Liver (tissue), 3 donors: ENCODE measurements around the gene CCDC40.

ENCODE experiments used
- CTCF ChIP-seq: fragments of 150-350 bp; IDR thresholded peaks from 2 replicates; pipeline ENCODE4 v1.5.1; 2017; ENCODE audit warnings: improper control_type of control experiment, low read depth, low read length; ENCODE audit not compliant: missing input control
- EGR1 ChIP-seq, 2 donors: IDR thresholded peaks; 2 replicates each; pipeline ENCODE4 v1.6.1; 2016 to 2018; ENCODE audit warnings: antibody characterized with exemption in 2 of 2, low read depth in 2 of 2
- GABPA ChIP-seq, 2 donors: IDR thresholded peaks in 1 of 2; conservative IDR thresholded peaks in 1 of 2; 2 replicates each; pipeline ENCODE4 v1.6.1; 2016; ENCODE audit warnings: antibody characterized with exemption in 2 of 2, mild to moderate bottlenecking in 1 of 2, moderate library complexity in 1 of 2
- MAX ChIP-seq: IDR thresholded peaks from 2 replicates; pipeline ENCODE4 v1.6.1; 2016; ENCODE audit warnings: antibody characterized with exemption
- TAF1 ChIP-seq: conservative IDR thresholded peaks from 2 replicates; pipeline ENCODE4 v1.6.1; 2016; ENCODE audit warnings: antibody characterized with exemption, mild to moderate bottlenecking
- ZBTB33 ChIP-seq: IDR thresholded peaks from 2 replicates; pipeline ENCODE4 v1.6.1; 2016; ENCODE audit warnings: antibody characterized with exemption
- donor health status: healthy.
- donor health status: healthy.

GRCh38 chr17:80064696-80065095 is 28.3 kb downstream of the CCDC40 start:
- TF ChIP-seq EGR1 (IDR thresholded peaks at IDR 0.05; ENCODE audit: low read depth in 2 of 2) (no peak), CTCF (no peak), ZBTB33 (no peak), TAF1 (no peak), MAX (no peak), GABPA (IDR thresholded peaks at IDR 0.05 in 1 of 2, conservative IDR thresholded peaks at IDR 0.05 in 1 of 2) (no peak)
